HEK293 (cell line): ENCODE data around the gene ARHGAP8.

Experiments used
- CTCF ChIA-PET: fragments of 350-600 bp; formaldehyde crosslinking; extraction: SDS; loops from one replicate; lab custom pipeline; 2021; ENCODE audit warnings: antibody characterized with exemption; lab: Yijun Ruan, JAX
- POLR2A ChIA-PET: fragments of 300-600 bp; formaldehyde crosslinking; extraction: SDS; loops from one replicate; lab custom pipeline; 2020; ENCODE audit warnings: antibody characterized with exemption, inconsistent platforms; lab: Yijun Ruan, JAX
- H3K27ac ChIP-seq: fragments of 200-500 bp; sonication (Bioruptor generic); 2 replicates; pipeline ENCODE4 v1.5.1; 2014; ENCODE audit warnings: low read depth, low read length, control low read depth, inconsistent platforms; ENCODE audit errors: extremely low read depth
- H3K36me3 ChIP-seq, 2 experiments: fragments of 200-500 bp in 1 of 2; sonication (Bioruptor generic) in 1 of 2; 1 replicate in 1 of 2; 2 replicates in 1 of 2; pipeline ENCODE4 v1.5.1; 2014 to 2017; ENCODE audit warnings: inconsistent platforms in 2 of 2, low read length in 2 of 2; ENCODE audit not compliant: control insufficient read depth in 2 of 2, insufficient read depth in 1 of 2
- H3K4me1 ChIP-seq: fragments of 200-500 bp; sonication (Bioruptor generic); 2 replicates; pipeline ENCODE4 v1.5.1; 2014; ENCODE audit warnings: mild to moderate bottlenecking, low read length, inconsistent platforms; ENCODE audit not compliant: control insufficient read depth, insufficient read depth
- H3K4me3 ChIP-seq: 2 replicates; pipeline ENCODE4 v1.5.1; 2011; ENCODE audit warnings: low read depth, mild to moderate bottlenecking, control low read depth, low read length, moderate library complexity
- H3K9me3 ChIP-seq: fragments of 200-500 bp; sonication (Bioruptor generic); 2 replicates; pipeline ENCODE4 v1.5.1; 2014; ENCODE audit warnings: low read depth, low read length, inconsistent platforms; ENCODE audit not compliant: control insufficient read depth, insufficient read depth
- BCL11B ChIP-seq: fragments of 450-650 bp; formaldehyde crosslinking; IDR thresholded peaks from 2 replicates; pipeline ENCODE4 v1.5.1; 2016; ENCODE audit warnings: low read depth, missing biosample characterization, missing genetic modification characterization
- GLIS2 ChIP-seq: fragments of 450-650 bp; formaldehyde crosslinking; IDR thresholded peaks from 2 replicates; pipeline ENCODE4 v1.5.1; 2016; ENCODE audit warnings: missing biosample characterization, missing genetic modification characterization
- KLF16 ChIP-seq: fragments of 450-650 bp; formaldehyde crosslinking; IDR thresholded peaks from 2 replicates; pipeline ENCODE4 v1.5.1; 2017; ENCODE audit warnings: missing biosample characterization, missing genetic modification characterization
- PRDM1 ChIP-seq: fragments of 450-650 bp; formaldehyde crosslinking; IDR thresholded peaks from 2 replicates; pipeline ENCODE4; 2016; ENCODE audit warnings: missing biosample characterization, missing genetic modification characterization
- SCRT2 ChIP-seq: fragments of 450-650 bp; formaldehyde crosslinking; IDR thresholded peaks from 2 replicates; pipeline ENCODE4 v1.5.1; 2016; ENCODE audit warnings: missing biosample characterization, missing genetic modification characterization
- SP3 ChIP-seq: fragments of 450-650 bp; formaldehyde crosslinking; IDR thresholded peaks from 2 replicates; pipeline ENCODE4 v1.5.1; 2016; ENCODE audit warnings: missing biosample characterization, missing genetic modification characterization
- SP7 ChIP-seq: fragments of 450-650 bp; formaldehyde crosslinking; IDR thresholded peaks from 2 replicates; pipeline ENCODE4 v1.5.1; 2016; ENCODE audit warnings: missing biosample characterization, missing genetic modification characterization
- YY2 ChIP-seq: fragments of 450-650 bp; formaldehyde crosslinking; IDR thresholded peaks from 2 replicates; pipeline ENCODE4 v1.5.1; 2016; ENCODE audit warnings: missing biosample characterization, missing genetic modification characterization
- ZBTB20 ChIP-seq: fragments of 450-650 bp; formaldehyde crosslinking; IDR thresholded peaks from 2 replicates; pipeline ENCODE4 v1.5.1; 2016; ENCODE audit warnings: missing biosample characterization, missing genetic modification characterization
- ZNF214 ChIP-seq: fragments of 450-650 bp; formaldehyde crosslinking; IDR thresholded peaks from 2 replicates; pipeline ENCODE4 v1.5.1; 2017; ENCODE audit warnings: missing biosample characterization, mild to moderate bottlenecking, missing genetic modification characterization, borderline replicate concordance
- ZNF223 ChIP-seq: fragments of 450-650 bp; formaldehyde crosslinking; IDR thresholded peaks from 2 replicates; pipeline ENCODE4 v1.5.1; 2016; ENCODE audit warnings: missing biosample characterization, missing genetic modification characterization
- ZNF292 ChIP-seq: fragments of 450-650 bp; formaldehyde crosslinking; IDR thresholded peaks from 2 replicates; pipeline ENCODE4 v1.5.1; 2016; ENCODE audit warnings: low read depth, missing biosample characterization, missing genetic modification characterization, borderline replicate concordance
- ZNF473 ChIP-seq: fragments of 450-650 bp; formaldehyde crosslinking; IDR thresholded peaks from 2 replicates; pipeline ENCODE4 v1.5.1; 2017; ENCODE audit warnings: missing biosample characterization, missing genetic modification characterization
- ZNF48 ChIP-seq: fragments of 450-650 bp; formaldehyde crosslinking; IDR thresholded peaks from 2 replicates; pipeline ENCODE4 v1.5.1; 2016; ENCODE audit warnings: missing biosample characterization, missing genetic modification characterization
- ZNF529 ChIP-seq: fragments of 450-650 bp; formaldehyde crosslinking; IDR thresholded peaks from 2 replicates; pipeline ENCODE4 v1.5.1; 2017; ENCODE audit warnings: missing genetic modification characterization, missing biosample characterization; ENCODE audit not compliant: insufficient replicate concordance
- ZNF549 ChIP-seq: fragments of 450-650 bp; IDR thresholded peaks from 2 replicates; pipeline ENCODE4 v1.5.1; 2018; ENCODE audit warnings: missing biosample characterization, missing genetic modification characterization, mild to moderate bottlenecking, inconsistent platforms, moderate library complexity
- ZNF558 ChIP-seq: fragments of 450-650 bp; formaldehyde crosslinking; IDR thresholded peaks from 2 replicates; pipeline ENCODE4 v1.5.1; 2016; ENCODE audit warnings: missing biosample characterization, missing genetic modification characterization
- ZNF629 ChIP-seq: fragments of 450-650 bp; formaldehyde crosslinking; IDR thresholded peaks from 2 replicates; pipeline ENCODE4 v1.5.1; 2017; ENCODE audit warnings: missing biosample characterization, missing genetic modification characterization
- ZNF76 ChIP-seq: fragments of 450-650 bp; formaldehyde crosslinking; IDR thresholded peaks from 2 replicates; pipeline ENCODE4; 2016; ENCODE audit warnings: low read depth, missing biosample characterization, missing genetic modification characterization, borderline replicate concordance
- ZNF830 ChIP-seq: fragments of 450-650 bp; IDR thresholded peaks from 2 replicates; pipeline ENCODE4 v1.5.0; 2018; ENCODE audit warnings: missing biosample characterization, missing genetic modification characterization, low read depth, mild to moderate bottlenecking, moderate library complexity
- ZSCAN23 ChIP-seq: fragments of 450-650 bp; formaldehyde crosslinking; IDR thresholded peaks from 2 replicates; pipeline ENCODE4 v1.5.1; 2016; ENCODE audit warnings: missing biosample characterization, missing genetic modification characterization
- TF ChIP-seq, protein P1 (sequence below): fragments of 450-650 bp; formaldehyde crosslinking; IDR thresholded peaks from 2 replicates; pipeline ENCODE4 v1.5.1; 2016; ENCODE audit warnings: missing biosample characterization, missing genetic modification characterization
- TF ChIP-seq, protein P2 (sequence below): sonication (generic); formaldehyde crosslinking; IDR thresholded peaks from 2 replicates; pipeline ENCODE4 v1.8.1; 2022; ENCODE audit warnings: mild to moderate bottlenecking, moderate library complexity, missing genetic modification reagents

The ARHGAP8 gene

DNA sequence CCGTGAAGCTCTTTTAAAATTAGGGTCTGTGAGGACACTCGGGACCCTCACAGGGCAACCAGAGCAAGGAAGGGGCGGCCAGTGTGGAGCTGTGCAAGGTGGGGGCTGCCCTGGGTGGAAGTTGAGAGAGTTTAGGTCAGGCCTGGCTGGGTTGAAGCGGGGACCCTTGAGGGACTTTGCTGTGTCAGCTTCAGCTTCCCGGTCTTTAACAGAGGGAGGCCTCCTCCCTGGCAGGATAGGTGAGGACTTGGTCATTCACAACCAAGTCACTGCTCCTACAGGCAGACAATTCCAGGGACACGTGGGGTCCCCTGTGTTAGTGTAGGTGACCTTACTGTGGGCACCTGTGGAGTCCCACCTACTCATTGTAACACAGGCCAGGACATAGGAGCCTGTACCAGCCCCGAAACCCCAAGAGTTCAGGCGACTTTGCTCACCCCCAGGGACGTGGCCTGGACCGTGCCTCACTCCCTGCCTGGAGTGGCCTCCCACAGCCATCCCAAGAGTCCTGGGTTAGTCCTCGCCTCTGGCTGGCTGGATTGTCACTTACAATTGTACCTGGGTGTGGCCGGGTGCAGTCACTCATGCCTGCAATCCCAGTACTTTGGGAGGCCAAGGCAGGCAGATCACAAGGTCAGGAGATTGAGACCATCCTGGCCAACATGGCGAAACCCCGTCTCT, 18.8 kb upstream of the ARHGAP8 start:
- H3K27ac ChIP-seq, result no peak overlapping the region
- TF ChIP-seq ZNF549 (tag by site-specific recombination), result no peak
- TF ChIP-seq, all 188 proteins: peak for 0
- Histone ChIP-seq H3K36me3 (peaks cover 0 to 9% of the 10 kb centered on the region in 2 experiments; a peak in 1 of 3 replicates), H3K4me3 (no peak overlapping the region), H3K4me1 (no peaks in the 10 kb centered on the region), H3K9me3 (no peaks in the 10 kb centered on the region)
- ChIA-PET POLR2A (no interaction called here), CTCF (interaction anchor here (0.6 to 5.1 kb wide), 10 partner anchors 10 to 90 kb away, joined by 3 to 70 read pairs (median 4); no protein-coding TSS in a partner anchor)

DNA sequence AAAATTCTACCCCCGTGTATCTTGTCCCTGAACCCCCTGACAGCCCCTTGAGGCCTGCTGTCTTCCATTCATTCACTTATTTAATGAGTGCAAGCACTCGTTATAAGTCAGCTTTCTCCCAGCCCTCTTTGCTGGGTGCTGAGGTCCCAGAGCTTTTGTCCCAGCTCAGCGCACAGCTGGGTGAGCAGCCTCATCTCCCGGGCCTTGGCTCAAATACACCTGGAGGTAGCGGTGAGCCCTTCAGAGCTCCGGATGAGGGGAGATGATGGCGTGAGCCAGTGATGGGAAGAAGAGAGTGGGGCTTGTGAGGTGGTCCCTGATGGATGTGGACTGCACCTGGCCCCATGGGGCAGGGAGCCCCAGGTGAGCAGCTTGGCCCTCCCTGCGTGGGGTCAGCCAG, 18.1 kb upstream of the ARHGAP8 start:
- CTCF ChIA-PET, result interaction anchor here (0.6 to 5.1 kb wide), 9 partner anchors 10 to 72 kb away, joined by 3 to 70 read pairs (median 11); no protein-coding TSS in a partner anchor
- TF ChIP-seq YY2 (tag by site-specific recombination) (no peak), ZNF292 (tag by site-specific recombination) (no peak), ZNF473 (no peak), ZNF214 (tag by site-specific recombination) (no peak), ZNF558 (tag by site-specific recombination) (no peak), BCL11B (tag by site-specific recombination) (no peak), SCRT2 (tag by site-specific recombination) (no peak), ZNF223 (tag by site-specific recombination) (no peak), ZNF76 (tag by site-specific recombination) (no peak), ZBTB20 (tag by site-specific recombination) (no peak), SP7 (tag by site-specific recombination) (no peak), ZNF48 (tag by site-specific recombination) (no peak), PRDM1 (tag by site-specific recombination) (no peak), ZNF830 (tag by site-specific recombination) (no peak), ZSCAN23 (tag by site-specific recombination) (no peak), ZNF529 (tag by site-specific recombination) (no peak), SP3 (tag by site-specific recombination) (no peak)
- no peaks in the 10 kb centered on the region for H3K9me3 ChIP-seq
- POLR2A ChIA-PET, result no interaction called here
- H3K36me3 ChIP-seq, result peaks cover 0 to 9% of the 10 kb centered on the region in 2 experiments; a peak in 1 of 3 replicates
- H3K4me1 ChIP-seq, result no peaks in the 10 kb centered on the region
- no peak overlapping the region for H3K4me3 ChIP-seq
- H3K27ac ChIP-seq, result no peak overlapping the region

DNA sequence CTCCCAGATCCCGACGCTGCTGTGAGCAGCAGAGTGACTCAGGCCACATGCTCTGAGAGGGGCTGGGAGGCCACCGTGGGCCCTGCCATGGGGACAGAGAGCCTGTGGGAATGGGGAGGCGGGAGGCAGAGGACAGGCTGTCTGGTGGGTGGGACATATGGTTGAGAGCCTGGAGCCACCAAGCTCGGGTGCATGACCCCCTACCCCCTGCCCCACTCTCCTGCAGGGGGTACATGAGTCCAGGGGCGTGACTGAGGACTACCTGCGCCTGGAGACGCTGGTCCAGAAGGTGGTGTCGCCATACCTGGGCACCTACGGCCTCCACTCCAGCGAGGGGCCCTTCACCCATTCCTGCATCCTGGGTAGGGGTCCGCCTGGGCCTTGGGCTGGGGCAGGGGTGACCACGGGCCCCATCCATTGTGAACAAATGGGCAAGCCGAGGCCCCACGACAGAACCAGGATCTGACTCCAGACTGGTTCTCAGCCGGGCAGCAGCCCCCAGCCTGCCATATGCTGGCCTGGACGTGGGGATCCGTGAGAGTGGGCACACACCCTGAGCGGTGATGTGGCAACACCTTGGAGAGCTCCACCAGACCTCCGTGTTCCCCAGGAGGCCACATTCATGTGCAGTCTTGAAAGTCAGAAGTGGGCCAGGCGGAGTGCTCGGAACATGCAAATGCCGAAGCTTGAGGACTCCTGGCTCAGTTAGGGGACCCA, 17.4 kb upstream of the ARHGAP8 start:
- H3K9me3 ChIP-seq, result no peaks in the 10 kb centered on the region
- H3K36me3 ChIP-seq, result peaks cover 0 to 9% of the 10 kb centered on the region in 2 experiments; a peak in 1 of 3 replicates
- TF ChIP-seq, protein P1, sequence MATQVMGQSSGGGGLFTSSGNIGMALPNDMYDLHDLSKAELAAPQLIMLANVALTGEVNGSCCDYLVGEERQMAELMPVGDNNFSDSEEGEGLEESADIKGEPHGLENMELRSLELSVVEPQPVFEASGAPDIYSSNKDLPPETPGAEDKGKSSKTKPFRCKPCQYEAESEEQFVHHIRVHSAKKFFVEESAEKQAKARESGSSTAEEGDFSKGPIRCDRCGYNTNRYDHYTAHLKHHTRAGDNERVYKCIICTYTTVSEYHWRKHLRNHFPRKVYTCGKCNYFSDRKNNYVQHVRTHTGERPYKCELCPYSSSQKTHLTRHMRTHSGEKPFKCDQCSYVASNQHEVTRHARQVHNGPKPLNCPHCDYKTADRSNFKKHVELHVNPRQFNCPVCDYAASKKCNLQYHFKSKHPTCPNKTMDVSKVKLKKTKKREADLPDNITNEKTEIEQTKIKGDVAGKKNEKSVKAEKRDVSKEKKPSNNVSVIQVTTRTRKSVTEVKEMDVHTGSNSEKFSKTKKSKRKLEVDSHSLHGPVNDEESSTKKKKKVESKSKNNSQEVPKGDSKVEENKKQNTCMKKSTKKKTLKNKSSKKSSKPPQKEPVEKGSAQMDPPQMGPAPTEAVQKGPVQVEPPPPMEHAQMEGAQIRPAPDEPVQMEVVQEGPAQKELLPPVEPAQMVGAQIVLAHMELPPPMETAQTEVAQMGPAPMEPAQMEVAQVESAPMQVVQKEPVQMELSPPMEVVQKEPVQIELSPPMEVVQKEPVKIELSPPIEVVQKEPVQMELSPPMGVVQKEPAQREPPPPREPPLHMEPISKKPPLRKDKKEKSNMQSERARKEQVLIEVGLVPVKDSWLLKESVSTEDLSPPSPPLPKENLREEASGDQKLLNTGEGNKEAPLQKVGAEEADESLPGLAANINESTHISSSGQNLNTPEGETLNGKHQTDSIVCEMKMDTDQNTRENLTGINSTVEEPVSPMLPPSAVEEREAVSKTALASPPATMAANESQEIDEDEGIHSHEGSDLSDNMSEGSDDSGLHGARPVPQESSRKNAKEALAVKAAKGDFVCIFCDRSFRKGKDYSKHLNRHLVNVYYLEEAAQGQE, result peak; percentile 88
- TF ChIP-seq, protein P2, sequence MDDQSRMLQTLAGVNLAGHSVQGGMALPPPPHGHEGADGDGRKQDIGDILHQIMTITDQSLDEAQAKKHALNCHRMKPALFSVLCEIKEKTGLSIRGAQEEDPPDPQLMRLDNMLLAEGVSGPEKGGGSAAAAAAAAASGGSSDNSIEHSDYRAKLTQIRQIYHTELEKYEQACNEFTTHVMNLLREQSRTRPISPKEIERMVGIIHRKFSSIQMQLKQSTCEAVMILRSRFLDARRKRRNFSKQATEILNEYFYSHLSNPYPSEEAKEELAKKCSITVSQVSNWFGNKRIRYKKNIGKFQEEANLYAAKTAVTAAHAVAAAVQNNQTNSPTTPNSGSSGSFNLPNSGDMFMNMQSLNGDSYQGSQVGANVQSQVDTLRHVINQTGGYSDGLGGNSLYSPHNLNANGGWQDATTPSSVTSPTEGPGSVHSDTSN (CRISPR knock-in tag), result no peak
- no peak for TF ChIP-seq PRDM1 (tag by site-specific recombination)
- TF ChIP-seq ZNF629 (tag by site-specific recombination), result no peak
- 0 out of 2 replicates have a peak, but pooled peaks have one; percentile 1 for TF ChIP-seq GLIS2 (tag by site-specific recombination)
- no peak for TF ChIP-seq KLF16 (tag by site-specific recombination)
- CTCF ChIA-PET, result interaction anchor here (0.6 to 5.1 kb wide), 18 partner anchors 9 to 185 kb away, joined by 3 to 70 read pairs (median 8); no protein-coding TSS in a partner anchor
- H3K27ac ChIP-seq, result no peak overlapping the region
- no peaks in the 10 kb centered on the region for H3K4me1 ChIP-seq
- POLR2A ChIA-PET, result interaction anchor here (0.6 to 1.6 kb wide), 2 partner anchors 42 to 46 kb away, joined by 3 read pairs; no protein-coding TSS in a partner anchor
- no peak overlapping the region for H3K4me3 ChIP-seq
